Stimulated activated CD4-positive, alpha-beta T cell treated with anti-CD3 and anti-CD28 coated beads, Interleukin-15, amount 100 ng/mL, for 1 hour (primary cell): ENCODE results near the gene LSG1.

ENCODE experiments used
- DNase-seq, 2 donors: peaks; one replicate each; pipeline ENCODE4 v3.0.0-alpha.2; 2020; ENCODE audit warnings: low read depth in 1 of 2, low spot score in 1 of 2

Gene LSG1

GRCh38 chr3:194671900-194672808 lies at the start of gene LSG1:
Gene LSG1, minus strand, starts transcription at chr3:194672191. Its CDS starts 29 bp downstream, at chr3:194672162.
- DNase-seq = peak; percentile 67 to 82

- no peak for DNase-seq
Observed at GRCh38 chr3:194720048-194720447, 48.1 kb upstream of the LSG1 start.

GRCh38 chr3:194718079-194718478 lies 46.1 kb upstream of the LSG1 start:
- DNase-seq = no peak

- DNase-seq = no peak
Observed at GRCh38 chr3:194715022-194715800, 43.2 kb upstream of the LSG1 start.

GRCh38 chr3:194714564-194714963 lies 42.6 kb upstream of the LSG1 start:
- DNase-seq = no peak

- DNase-seq = no peak
Observed at GRCh38 chr3:194714137-194714455, 42.1 kb upstream of the LSG1 start.

GRCh38 chr3:194713299-194714136 lies 41.5 kb upstream of the LSG1 start:
- no peak for DNase-seq

- no peak for DNase-seq
Observed at GRCh38 chr3:194711913-194712312, 39.9 kb upstream of the LSG1 start.

- DNase-seq = no peak
Observed at GRCh38 chr3:194711286-194711685, 39.3 kb upstream of the LSG1 start.

- no peak for DNase-seq
Observed at GRCh38 chr3:194707147-194707540, 35.2 kb upstream of the LSG1 start.

GRCh38 chr3:194705761-194706160 lies 33.8 kb upstream of the LSG1 start:
- no peak for DNase-seq

GRCh38 chr3:194705227-194705626 lies 33.2 kb upstream of the LSG1 start:
- DNase-seq = no peak

GRCh38 chr3:194702545-194702944 lies 30.6 kb upstream of the LSG1 start:
- no peak for DNase-seq

- no peak for DNase-seq
Observed at GRCh38 chr3:194696702-194697101, 24.7 kb upstream of the LSG1 start.

- DNase-seq = no peak
Observed at GRCh38 chr3:194691481-194692283, 19.7 kb upstream of the LSG1 start.

- DNase-seq = no peak
Observed at GRCh38 chr3:194690501-194691372, 18.7 kb upstream of the LSG1 start.

- no peak for DNase-seq
Observed at GRCh38 chr3:194689493-194689944, 17.5 kb upstream of the LSG1 start.

GRCh38 chr3:194688946-194689345 lies 17.0 kb upstream of the LSG1 start:
- DNase-seq = no peak

GRCh38 chr3:194688200-194688740 lies 16.3 kb upstream of the LSG1 start:
- DNase-seq = no peak
